Nephron progenitor cell (in vitro differentiated cells): Measurements from ENCODE around the gene GSTA4.
A peak's percentile ranks its signal among the peaks of the same experiment; 100 is the strongest.
"Not testable (repeated sequence)": the region's sequence is repeated elsewhere in the genome, so short reads cannot be mapped to it uniquely, and the experiment has no call there.

Experiments used
- DNase-seq: peaks from one replicate; pipeline ENCODE4 v3.0.0; 2021
- H3K27ac Mint-ChIP-seq: 2 replicates; pipeline ENCODE4 v1.8.0; 2021; ENCODE audit warnings: mild to moderate bottlenecking, moderate library complexity, mixed read lengths
- H3K27me3 Mint-ChIP-seq: 2 replicates; pipeline ENCODE4 v1.8.0; 2021; ENCODE audit warnings: mild to moderate bottlenecking, low read depth, mixed read lengths; ENCODE audit not compliant: poor library complexity
- H3K36me3 Mint-ChIP-seq: 2 replicates; pipeline ENCODE4 v1.8.0; 2021; ENCODE audit warnings: low read depth, mixed read lengths
- H3K4me1 Mint-ChIP-seq: 2 replicates; pipeline ENCODE4 v1.8.0; 2021; ENCODE audit warnings: mixed read lengths
- H3K4me3 Mint-ChIP-seq: 2 replicates; pipeline ENCODE4 v1.8.0; 2021; ENCODE audit warnings: mild to moderate bottlenecking, moderate library complexity, mixed read lengths
- H3K9me3 Mint-ChIP-seq: 2 replicates; pipeline ENCODE4 v1.8.0; 2021; ENCODE audit warnings: mild to moderate bottlenecking, moderate library complexity, mixed read lengths
- CTCF ChIP-seq: fragments of 200-600 bp; sonication (generic); IDR thresholded peaks from 2 replicates; pipeline ENCODE4 v1.5.0; 2021; ENCODE audit warnings: antibody characterized with exemption

Gene GSTA4

GRCh38 chr6:52953911-52954839, 40.9 kb downstream of the GSTA4 start:
- Mint-ChIP-seq H3K4me3 (no peak overlapping the region), H3K27ac (no peak overlapping the region), H3K27me3 (peaks cover 9% of the 10 kb centered on the region), H3K36me3 (no peaks in the 10 kb centered on the region), H3K4me1 (peaks cover 4% of the 10 kb centered on the region), H3K9me3 (peaks cover 4% of the 10 kb centered on the region)
- no peak for DNase-seq
- no peak for TF ChIP-seq CTCF

GRCh38 chr6:52946306-52946705, 48.8 kb downstream of the GSTA4 start:
- Mint-ChIP-seq H3K27me3 (peaks cover 3% of the 10 kb centered on the region), H3K36me3 (no peaks in the 10 kb centered on the region), H3K4me3 (no peak overlapping the region)

GRCh38 chr6:52942821-52943220, 52.3 kb downstream of the GSTA4 start:
- Mint-ChIP-seq H3K4me1 (peaks cover 41% of the 10 kb centered on the region), H3K27ac (peak overlapping the region; percentile 71), H3K27me3 (peaks cover 15% of the 10 kb centered on the region)
- H3K36me3 Mint-ChIP-seq, H3K9me3 Mint-ChIP-seq, H3K4me3 Mint-ChIP-seq, DNase-seq: not testable (repeated sequence)

More at GRCh38 chr6:52946306-52946705, 48.8 kb downstream of the GSTA4 start:
- TF ChIP-seq CTCF: no peak
- Mint-ChIP-seq H3K4me1 (peaks cover 42% of the 10 kb centered on the region), H3K27ac (no peak overlapping the region), H3K9me3 (no peaks in the 10 kb centered on the region)
- DNase-seq: no peak

- Mint-ChIP-seq H3K27me3 (peaks cover 15% of the 10 kb centered on the region), H3K36me3 (no peaks in the 10 kb centered on the region), H3K27ac (peak overlapping the region; percentile 85), H3K4me3 (no peak overlapping the region), H3K4me1 (peaks cover 37% of the 10 kb centered on the region), H3K9me3 (no peaks in the 10 kb centered on the region)
- DNase-seq: no peak
- TF ChIP-seq CTCF: no peak
Observed at GRCh38 chr6:52942221-52942620, 52.9 kb downstream of the GSTA4 start.

- Mint-ChIP-seq H3K4me3 (no peak overlapping the region), H3K27me3 (peaks cover 17% of the 10 kb centered on the region), H3K9me3 (no peaks in the 10 kb centered on the region), H3K36me3 (no peaks in the 10 kb centered on the region), H3K27ac (no peak overlapping the region), H3K4me1 (peaks cover 12% of the 10 kb centered on the region)
- DNase-seq: no peak
- no peak for TF ChIP-seq CTCF
Observed at GRCh38 chr6:52937908-52938307, 57.2 kb downstream of the GSTA4 start.

GRCh38 chr6:52933778-52934177, 61.3 kb downstream of the GSTA4 start:
- Mint-ChIP-seq H3K4me1 (peaks cover 5% of the 10 kb centered on the region), H3K9me3 (peaks cover 13% of the 10 kb centered on the region), H3K27me3 (peaks cover 12% of the 10 kb centered on the region), H3K4me3 (no peak overlapping the region), H3K36me3 (peaks cover 8% of the 10 kb centered on the region), H3K27ac (no peak overlapping the region)
- DNase-seq: no peak
- TF ChIP-seq CTCF: no peak
